PC-9 (cell line): Measurements from ENCODE around the gene NAT8L.

Experiments
- CTCF ChIP-seq: fragments of 200-600 bp; sonication (generic); conservative IDR thresholded peaks from 2 replicates; pipeline ENCODE4 v1.6.1; 2017; ENCODE audit warnings: mixed run types, antibody characterized with exemption, mild to moderate bottlenecking, moderate library complexity
- EZH2 ChIP-seq: fragments of 200-600 bp; sonication (generic); IDR thresholded peaks from 2 replicates; pipeline ENCODE4 v1.8.0; 2017; ENCODE audit warnings: antibody characterized with exemption, low read depth

GRCh38 chr4:2104556-2105345, 45.6 kb downstream of the NAT8L start:
- TF ChIP-seq CTCF, result no peak
- no peak for TF ChIP-seq EZH2
